Heart left ventricle (tissue), 13 donors: ENCODE results near the gene MBP.

ENCODE experiments used
- POLR2A ChIP-seq, 2 donors: fragments of 450-650 bp; IDR thresholded peaks; one replicate each; pipeline ENCODE4 v1.6.1; 2017; ENCODE audit warnings: antibody characterized with exemption in 2 of 2, mild to moderate bottlenecking in 2 of 2, moderate library complexity in 2 of 2
- TF ChIP-seq, protein P1 (sequence below), 12 donors: fragments of 200-600 bp; sonication (generic) in 4 of 12; IDR thresholded peaks; one replicate each; pipeline versions ENCODE4 v1.5.0 to v1.8.0; 2018 to 2022; ENCODE audit warnings: antibody characterized with exemption in 12 of 12, mild to moderate bottlenecking in 5 of 12
- donor health status: ischemic (EF 13 %, LVEDD 7.1; RV severe dilation, severe dysfunction).
- donor health status: DM: no; HTN: yes; CAD: no.
- donor health status: DM: no; HTN: no; CAD: no.
- donor health status: ischemic (EF 25% LVEDD 6.9; RV normal size, moderate dysfunction).
- donor health status: ischemic (EF 25% LVEDD 5.7; RV mildly dilated, moderate dysfunction).
- donor health status: ischemic (EF 35%, LVEDD 5.7; RV mildly dilated, moderate dysfunction).
- donor health status: nonischemic (EF 11% LVEDD 7.7; RV severe dilation, severe dysfunction).
- donor health status: DM: yes; HTN: yes; CAD: no.
- donor health status: PGD.
- donor health status: ischemic (EF 29% LVEDD 5.4; RV normal size, mild dysfunction).
- donor health status: nonischemic (EF 23%, LVEDD 6.1; RV moderate dilation, normal function).

DNA sequence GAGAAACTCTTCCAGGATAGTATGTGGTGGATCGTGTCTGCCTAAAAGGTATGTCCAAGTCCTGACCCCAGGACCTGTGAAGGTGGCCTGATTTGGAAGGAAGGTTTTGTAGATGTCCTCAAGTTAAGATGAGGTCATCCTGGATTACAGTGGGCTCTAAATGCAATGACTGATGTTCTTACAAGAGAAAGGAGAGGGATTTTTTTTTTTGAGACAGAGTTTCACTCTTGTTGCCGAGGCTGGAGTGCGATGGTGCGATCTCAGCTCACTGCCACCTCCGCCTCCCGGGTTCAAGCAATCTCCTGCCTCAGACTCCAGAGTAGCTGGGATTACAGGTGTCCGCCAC, 19.9 kb downstream of the MBP start:
- no peak for TF ChIP-seq POLR2A (IDR thresholded peaks at IDR 0.05)
- TF ChIP-seq, protein P1, sequence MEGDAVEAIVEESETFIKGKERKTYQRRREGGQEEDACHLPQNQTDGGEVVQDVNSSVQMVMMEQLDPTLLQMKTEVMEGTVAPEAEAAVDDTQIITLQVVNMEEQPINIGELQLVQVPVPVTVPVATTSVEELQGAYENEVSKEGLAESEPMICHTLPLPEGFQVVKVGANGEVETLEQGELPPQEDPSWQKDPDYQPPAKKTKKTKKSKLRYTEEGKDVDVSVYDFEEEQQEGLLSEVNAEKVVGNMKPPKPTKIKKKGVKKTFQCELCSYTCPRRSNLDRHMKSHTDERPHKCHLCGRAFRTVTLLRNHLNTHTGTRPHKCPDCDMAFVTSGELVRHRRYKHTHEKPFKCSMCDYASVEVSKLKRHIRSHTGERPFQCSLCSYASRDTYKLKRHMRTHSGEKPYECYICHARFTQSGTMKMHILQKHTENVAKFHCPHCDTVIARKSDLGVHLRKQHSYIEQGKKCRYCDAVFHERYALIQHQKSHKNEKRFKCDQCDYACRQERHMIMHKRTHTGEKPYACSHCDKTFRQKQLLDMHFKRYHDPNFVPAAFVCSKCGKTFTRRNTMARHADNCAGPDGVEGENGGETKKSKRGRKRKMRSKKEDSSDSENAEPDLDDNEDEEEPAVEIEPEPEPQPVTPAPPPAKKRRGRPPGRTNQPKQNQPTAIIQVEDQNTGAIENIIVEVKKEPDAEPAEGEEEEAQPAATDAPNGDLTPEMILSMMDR (IDR thresholded peaks at IDR 0.05), result no peak
